GM23338 (cell line): Measurements from ENCODE around the gene MRPS10. TPM values are rescaled to one million over a fixed set of nuclear protein-coding genes. Genes with fewer than 3 reads are reported as not detected.

Experiments used
- ATAC-seq: fragments of 200-7000 bp; cut with Tn5 transposase; 3 replicates; pipeline ENCODE4 v1.9.1; 2020
- DNase-seq: peaks from one replicate; pipeline ENCODE4 v3.0.0-alpha.2; 2015; ENCODE audit warnings: low spot score
- H2AFZ ChIP-seq: fragments of 200-600 bp; sonication (generic); 2 replicates; pipeline ENCODE4 v1.8.0; 2016; ENCODE audit warnings: antibody characterized with exemption, mild to moderate bottlenecking, moderate library complexity
- H3F3A ChIP-seq: fragments of 200-600 bp; sonication (generic); replicated peaks from 2 replicates; pipeline ENCODE4 v1.8.0; 2017; ENCODE audit warnings: antibody characterized with exemption, mixed run types, low read depth
- H3K27ac ChIP-seq: fragments of 200-600 bp; sonication (generic); 2 replicates; pipeline ENCODE4 v1.6.1; 2016; ENCODE audit warnings: low read depth
- H3K27me3 ChIP-seq: fragments of 200-600 bp; sonication (generic); 2 replicates; pipeline ENCODE4 v1.8.0; 2016; ENCODE audit warnings: mild to moderate bottlenecking, mixed run types, moderate library complexity; ENCODE audit not compliant: insufficient read depth
- H3K36me3 ChIP-seq: fragments of 200-600 bp; sonication (generic); 2 replicates; pipeline ENCODE4 v1.8.0; 2016; ENCODE audit warnings: mild to moderate bottlenecking; ENCODE audit not compliant: insufficient read depth
- H3K4me1 ChIP-seq: fragments of 200-600 bp; sonication (generic); 2 replicates; pipeline ENCODE4 v1.8.0; 2016; ENCODE audit warnings: mild to moderate bottlenecking, moderate library complexity; ENCODE audit not compliant: insufficient read depth
- H3K4me2 ChIP-seq: fragments of 200-600 bp; sonication (generic); 2 replicates; pipeline ENCODE4 v1.7.1; 2017; ENCODE audit warnings: mixed run types
- H3K4me3 ChIP-seq: fragments of 200-600 bp; sonication (generic); 2 replicates; pipeline ENCODE4 v1.6.1; 2016; ENCODE audit warnings: mixed run types
- H3K79me2 ChIP-seq: fragments of 200-600 bp; sonication (generic); replicated peaks from 2 replicates; pipeline ENCODE4 v1.8.0; 2017; ENCODE audit warnings: mild to moderate bottlenecking; ENCODE audit not compliant: insufficient read depth
- H3K9me2 ChIP-seq: fragments of 200-600 bp; sonication (generic); 2 replicates; pipeline ENCODE4 v1.8.0; 2017; ENCODE audit not compliant: insufficient read depth
- H4K20me1 ChIP-seq: fragments of 200-600 bp; sonication (generic); replicated peaks from 2 replicates; pipeline ENCODE4 v1.8.0; 2017; ENCODE audit warnings: mild to moderate bottlenecking; ENCODE audit not compliant: insufficient read depth
- H3K27ac Mint-ChIP-seq: 2 replicates; pipeline ENCODE4 v1.8.0; 2020; ENCODE audit warnings: inconsistent platforms, mild to moderate bottlenecking, moderate library complexity, mixed read lengths
- H3K27me3 Mint-ChIP-seq: 3 replicates; pipeline ENCODE4 v1.8.0; 2022; ENCODE audit warnings: low read depth, mild to moderate bottlenecking, moderate library complexity, mixed read lengths, inconsistent platforms; ENCODE audit not compliant: insufficient read depth, poor library complexity
- H3K36me3 Mint-ChIP-seq: 3 replicates; pipeline ENCODE4 v1.8.0; 2021; ENCODE audit warnings: low read depth, mild to moderate bottlenecking, inconsistent platforms, moderate library complexity, mixed read lengths
- H3K4me1 Mint-ChIP-seq: 3 replicates; pipeline ENCODE4 v1.8.0; 2020; ENCODE audit warnings: mild to moderate bottlenecking, inconsistent platforms, mixed read lengths
- H3K4me3 Mint-ChIP-seq: 3 replicates; pipeline ENCODE4 v1.8.0; 2021; ENCODE audit warnings: moderate library complexity, mild to moderate bottlenecking, inconsistent platforms, mixed read lengths
- H3K9me3 Mint-ChIP-seq: 3 replicates; pipeline ENCODE4 v1.8.0; 2020; ENCODE audit warnings: moderate library complexity, mild to moderate bottlenecking, inconsistent platforms, mixed read lengths
- EZH2 ChIP-seq: fragments of 200-600 bp; sonication (generic); IDR thresholded peaks from one replicate; pipeline ENCODE4 v1.8.0; 2017; ENCODE audit warnings: antibody characterized with exemption, mild to moderate bottlenecking, low read depth; ENCODE audit not compliant: unreplicated experiment
- JUNB ChIP-seq: IDR thresholded peaks from one replicate; pipeline ENCODE4 v1.6.1; 2016; ENCODE audit warnings: antibody characterized with exemption; ENCODE audit not compliant: unreplicated experiment
- STAT1 ChIP-seq: IDR thresholded peaks from one replicate; pipeline ENCODE4 v1.6.1; 2016; ENCODE audit warnings: antibody characterized with exemption; ENCODE audit not compliant: unreplicated experiment
- ZNF114 ChIP-seq: fragments of 250-450 bp; sonication (Bioruptor Pico); IDR thresholded peaks from 2 replicates; pipeline ENCODE4 v1.5.0; 2020; ENCODE audit warnings: mild to moderate bottlenecking, moderate library complexity
- ZNF331 ChIP-seq: fragments of 250-450 bp; sonication (Bioruptor Pico); IDR thresholded peaks from 2 replicates; pipeline ENCODE4 v1.5.0; 2020; ENCODE audit warnings: low read depth, mild to moderate bottlenecking, moderate library complexity
- ZNF462 ChIP-seq: fragments of 250-450 bp; sonication (Bioruptor Pico); IDR thresholded peaks from 2 replicates; pipeline ENCODE4 v1.5.0; 2020; ENCODE audit warnings: mild to moderate bottlenecking, moderate library complexity
- polyA plus RNA-seq: library from polyadenylated mRNA; unstranded; fragments of >200 nt; fragmentation: Nextera tagmentation; extraction: Ambion mirVana; gene quantifications from 2 replicates; pipeline ENCODE4 v1.2.1, GENCODE V29; 2016
- total RNA-seq: library from RNA; depleted of rRNA; stranded (reverse); fragments of >200 nt; shearing (Covaris generic); gene quantifications from 2 replicates; pipeline ENCODE4 v1.2.3, GENCODE V29; 2014
- TF ChIP-seq, protein P1 (sequence below), 2 experiments: fragments of 200-600 bp in 1 of 2; sonication (generic) in 1 of 2; conservative IDR thresholded peaks; 2 replicates each; pipeline versions ENCODE4 v1.5.1 to v1.6.1; 2016 to 2017; ENCODE audit warnings: antibody characterized with exemption in 2 of 2, low read depth in 2 of 2, mild to moderate bottlenecking in 2 of 2, moderate library complexity in 1 of 2

Gene MRPS10
- total and polyA plus RNA-seq, 2 experiments from 2014 or later: 36.2 to 42.7 TPM

DNA sequence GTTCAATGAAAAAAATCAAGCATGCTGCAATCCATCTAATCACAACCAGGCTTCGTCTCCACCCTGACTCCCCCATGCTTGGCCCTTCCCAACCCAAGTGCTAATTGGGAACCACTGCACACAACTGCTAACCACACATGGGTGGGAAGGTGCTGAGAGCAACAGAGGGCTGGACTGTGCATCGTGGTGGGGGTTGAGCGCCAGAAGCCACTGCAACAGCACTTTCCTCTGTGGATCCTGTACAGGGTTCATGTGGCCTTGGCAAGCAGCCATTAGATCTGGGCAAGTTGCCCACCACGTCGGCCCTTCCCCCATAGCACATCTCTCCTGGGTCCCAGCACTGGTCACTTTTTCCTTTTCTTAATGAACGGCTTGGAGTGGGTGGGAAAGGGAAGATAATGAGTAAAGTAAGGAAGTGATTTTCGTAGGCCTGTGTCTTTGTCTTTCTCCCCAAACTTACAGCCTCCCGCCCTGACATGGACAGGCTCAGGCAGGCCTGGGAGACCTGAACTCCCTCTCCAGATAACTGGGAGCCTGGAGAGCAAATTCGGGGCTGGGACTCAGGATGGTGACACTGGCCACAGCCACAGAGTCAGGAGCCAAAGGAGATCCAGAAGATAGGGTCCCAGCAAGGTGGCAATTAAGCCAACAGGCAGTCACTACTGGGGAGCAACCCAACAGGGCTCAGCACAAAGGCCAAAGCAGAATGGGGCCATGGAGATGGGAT, 34.4 kb upstream of the MRPS10 start:
- Mint-ChIP-seq H3K36me3 (peaks cover 84% of the 10 kb centered on the region), H3K27ac (no peak overlapping the region), H3K9me3 (no peaks in the 10 kb centered on the region), H3K4me1 (peaks cover 10% of the 10 kb centered on the region), H3K27me3 (peaks cover 12% of the 10 kb centered on the region), H3K4me3 (no peak overlapping the region)
- Histone ChIP-seq H4K20me1 (no peaks in the 10 kb centered on the region), H3K27me3 (no peaks in the 10 kb centered on the region), H2AFZ (no peak overlapping the region), H3K4me1 (peaks cover 9% of the 10 kb centered on the region), H3K27ac (no peak overlapping the region), H3K9me2 (peaks cover 7% of the 10 kb centered on the region; the same call in 1 of the 2 replicates), H3K36me3 (peaks cover 25% of the 10 kb centered on the region), H3K79me2 (no peaks in the 10 kb centered on the region), H3K4me2 (no peak overlapping the region), H3F3A (peaks cover 6% of the 10 kb centered on the region; the same call in 1 of the 2 replicates), H3K4me3 (no peak overlapping the region)
- no peak for TF ChIP-seq JUNB
- no peak for TF ChIP-seq ZNF114 (CRISPR knock-in tag)
- TF ChIP-seq STAT1: no peak
- TF ChIP-seq ZNF462 (CRISPR knock-in tag): no peak
- TF ChIP-seq EZH2: no peak
- TF ChIP-seq, protein P1, sequence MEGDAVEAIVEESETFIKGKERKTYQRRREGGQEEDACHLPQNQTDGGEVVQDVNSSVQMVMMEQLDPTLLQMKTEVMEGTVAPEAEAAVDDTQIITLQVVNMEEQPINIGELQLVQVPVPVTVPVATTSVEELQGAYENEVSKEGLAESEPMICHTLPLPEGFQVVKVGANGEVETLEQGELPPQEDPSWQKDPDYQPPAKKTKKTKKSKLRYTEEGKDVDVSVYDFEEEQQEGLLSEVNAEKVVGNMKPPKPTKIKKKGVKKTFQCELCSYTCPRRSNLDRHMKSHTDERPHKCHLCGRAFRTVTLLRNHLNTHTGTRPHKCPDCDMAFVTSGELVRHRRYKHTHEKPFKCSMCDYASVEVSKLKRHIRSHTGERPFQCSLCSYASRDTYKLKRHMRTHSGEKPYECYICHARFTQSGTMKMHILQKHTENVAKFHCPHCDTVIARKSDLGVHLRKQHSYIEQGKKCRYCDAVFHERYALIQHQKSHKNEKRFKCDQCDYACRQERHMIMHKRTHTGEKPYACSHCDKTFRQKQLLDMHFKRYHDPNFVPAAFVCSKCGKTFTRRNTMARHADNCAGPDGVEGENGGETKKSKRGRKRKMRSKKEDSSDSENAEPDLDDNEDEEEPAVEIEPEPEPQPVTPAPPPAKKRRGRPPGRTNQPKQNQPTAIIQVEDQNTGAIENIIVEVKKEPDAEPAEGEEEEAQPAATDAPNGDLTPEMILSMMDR (conservative IDR thresholded peaks at IDR 0.05; ENCODE audit: low read depth in 2 of 2): no peak
- TF ChIP-seq ZNF331: no peak
- DNase-seq (no peak), ATAC-seq (no peak)
